ENCODE results near the gene PSPH. TPM values are rescaled to one million over a fixed set of nuclear protein-coding genes. Genes with fewer than 3 reads are reported as not detected.
A peak's percentile ranks its signal among the peaks of the same experiment; 100 is the strongest.
"Not testable (repeated sequence)": the region's sequence is repeated elsewhere in the genome, so short reads cannot be mapped to it uniquely, and the experiment has no call there.

The PSPH gene
- total RNA-seq, 1 experiment from 2014 or later: 38.5 TPM

- Histone ChIP-seq H3K36me3 (peaks cover 7% of the 10 kb centered on the region), H3K4me3 (no peak overlapping the region), H3K27ac (peak overlapping the region; percentile 11; the same call in 1 of the 2 replicates), H3K4me1 (replicated peaks) (peaks cover 23% of the 10 kb centered on the region), H3K9me3 (replicated peaks) (no peaks in the 10 kb centered on the region), H3K27me3 (replicated peaks) (no peaks in the 10 kb centered on the region)
- peak; percentile 53 to 74 for DNase-seq (ENCODE audit: low read depth in 1 of 2, low spot score in 2 of 2)
Measured at GRCh38 chr7:56046721-56047445, 4.4 kb downstream of the PSPH start.

GRCh38 chr7:56045758-56046157 lies 5.5 kb downstream of the PSPH start:
- H3K27me3 ChIP-seq (replicated peaks); H3K36me3 ChIP-seq; H3K9me3 ChIP-seq (replicated peaks); H3K4me3 ChIP-seq; H3K27ac ChIP-seq; DNase-seq (ENCODE audit: low read depth in 1 of 2, low spot score in 2 of 2): not testable (repeated sequence)
- peaks cover 23% of the 10 kb centered on the region for H3K4me1 ChIP-seq (replicated peaks)

GRCh38 chr7:56040730-56041129 lies 10.5 kb downstream of the PSPH start:
- Histone ChIP-seq H3K9me3 (replicated peaks) (no peaks in the 10 kb centered on the region), H3K4me3 (no peak overlapping the region), H3K27me3 (replicated peaks) (no peaks in the 10 kb centered on the region), H3K36me3 (peaks cover 4% of the 10 kb centered on the region; the same call in 1 of the 2 replicates), H3K27ac (no peak overlapping the region), H3K4me1 (replicated peaks) (no peaks in the 10 kb centered on the region)
- DNase-seq (ENCODE audit: low read depth in 1 of 2, low spot score in 2 of 2): no peak

DNA sequence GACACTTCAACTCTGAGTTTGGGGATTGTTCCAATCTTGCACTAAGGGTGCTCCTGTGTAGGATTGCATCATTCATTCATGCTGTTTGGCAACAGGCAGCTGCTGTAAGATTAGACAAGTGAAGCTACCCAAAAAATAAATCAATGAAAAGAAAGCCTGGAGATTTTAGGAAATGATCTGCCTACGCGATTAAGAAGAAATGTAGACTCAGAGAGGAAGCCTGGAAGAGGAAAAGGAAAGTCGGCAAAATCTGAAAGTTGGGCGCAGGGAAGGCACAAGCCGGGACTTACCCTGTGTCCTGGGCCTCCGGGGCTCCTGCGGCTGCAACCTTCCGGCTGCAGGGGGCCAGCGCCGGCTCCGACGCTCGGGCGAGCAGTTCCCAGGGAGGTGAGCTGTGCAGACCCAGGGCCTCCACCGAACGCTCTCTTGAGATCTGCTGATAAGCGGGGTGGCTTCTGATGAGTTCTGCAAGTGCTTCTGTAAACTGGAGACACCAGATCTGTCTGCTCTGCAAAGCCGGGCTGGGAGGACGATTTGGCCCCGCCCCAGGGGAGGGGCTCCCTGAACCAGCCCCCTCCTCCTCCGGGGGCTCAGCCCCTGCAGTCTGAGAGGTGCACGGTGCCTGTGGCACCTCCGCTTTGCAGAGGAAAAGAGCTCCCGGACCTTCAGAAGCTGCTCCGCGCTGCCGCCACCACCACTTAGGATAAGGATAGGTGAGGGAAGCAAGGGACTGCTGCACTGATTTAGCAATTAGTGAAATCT lies 17.4 kb downstream of the PSPH start:
- Histone ChIP-seq H3K4me1 (replicated peaks) (0 out of 2 replicates have a peak, but pooled peaks cover 7% of the 10 kb centered on the region), H3K9me3 (replicated peaks) (no peaks in the 10 kb centered on the region), H3K36me3 (peaks cover 4% of the 10 kb centered on the region; the same call in 1 of the 2 replicates), H3K27me3 (replicated peaks) (no peaks in the 10 kb centered on the region), H3K4me3 (peak overlapping the region; percentile 37), H3K27ac (no peak overlapping the region)
- peak; percentile 47 to 48 for DNase-seq (ENCODE audit: low read depth in 1 of 2, low spot score in 2 of 2)

GRCh38 chr7:56032578-56032977 lies 18.7 kb downstream of the PSPH start:
- not testable (repeated sequence) for H3K9me3 ChIP-seq (replicated peaks); H3K4me1 ChIP-seq (replicated peaks); H3K4me3 ChIP-seq; H3K27me3 ChIP-seq (replicated peaks); DNase-seq (ENCODE audit: low read depth in 1 of 2, low spot score in 2 of 2); H3K27ac ChIP-seq; H3K36me3 ChIP-seq

GRCh38 chr7:56031556-56031955 lies 19.7 kb downstream of the PSPH start:
- H3K9me3 ChIP-seq (replicated peaks); H3K4me1 ChIP-seq (replicated peaks); H3K4me3 ChIP-seq; H3K27ac ChIP-seq; H3K36me3 ChIP-seq; H3K27me3 ChIP-seq (replicated peaks); DNase-seq (ENCODE audit: low read depth in 1 of 2, low spot score in 2 of 2): not testable (repeated sequence)

- Histone ChIP-seq H3K27ac (no peak overlapping the region), H3K9me3 (replicated peaks) (no peaks in the 10 kb centered on the region), H3K27me3 (replicated peaks) (no peaks in the 10 kb centered on the region), H3K4me3 (no peak overlapping the region), H3K36me3 (peaks cover 9% of the 10 kb centered on the region), H3K4me1 (replicated peaks) (0 out of 2 replicates have a peak, but pooled peaks cover 7% of the 10 kb centered on the region)
- no peak for DNase-seq (ENCODE audit: low read depth in 1 of 2, low spot score in 2 of 2)
Measured at GRCh38 chr7:56030340-56030739, 20.9 kb downstream of the PSPH start.

- Histone ChIP-seq H3K27me3 (replicated peaks) (no peaks in the 10 kb centered on the region), H3K4me1 (replicated peaks) (0 out of 2 replicates have a peak, but pooled peaks cover 3% of the 10 kb centered on the region), H3K9me3 (replicated peaks) (no peaks in the 10 kb centered on the region), H3K27ac (no peak overlapping the region), H3K36me3 (peaks cover 9% of the 10 kb centered on the region), H3K4me3 (no peak overlapping the region)
- peak in 1 of 2 experiments; percentile 42 for DNase-seq (ENCODE audit: low read depth in 1 of 2, low spot score in 2 of 2)
Measured at GRCh38 chr7:56028942-56029630, 22.2 kb downstream of the PSPH start.

GRCh38 chr7:56026538-56026937 lies 24.7 kb downstream of the PSPH start:
- H3K27me3 ChIP-seq (replicated peaks): no peaks in the 10 kb centered on the region

DNA sequence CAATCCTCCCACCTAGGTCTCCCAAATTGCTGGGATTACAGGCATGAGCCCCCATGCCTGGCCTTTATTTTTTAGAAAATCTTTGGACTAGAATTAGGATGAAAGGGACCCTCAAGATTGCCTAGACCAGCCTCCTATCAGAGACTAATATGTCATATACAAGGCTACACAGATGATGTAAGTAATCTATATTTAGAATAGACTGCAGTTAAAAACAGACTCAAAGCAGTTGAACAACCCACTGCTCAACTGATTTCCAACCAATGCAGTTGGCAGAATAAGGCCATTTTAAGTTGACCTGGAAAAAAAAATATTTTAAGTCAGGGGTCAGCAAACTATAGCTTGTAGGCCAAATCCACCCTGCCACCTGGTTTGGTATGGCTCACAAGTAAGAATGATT lies 27.7 kb downstream of the PSPH start:
- no peaks in the 10 kb centered on the region for H3K27me3 ChIP-seq (replicated peaks)
- no peak overlapping the region for H3K27ac ChIP-seq

More at GRCh38 chr7:56026538-56026937, 24.7 kb downstream of the PSPH start:
- Histone ChIP-seq H3K4me3 (no peak overlapping the region), H3K4me1 (replicated peaks) (0 out of 2 replicates have a peak, but pooled peaks cover 2% of the 10 kb centered on the region), H3K36me3 (peaks cover 8% of the 10 kb centered on the region), H3K27ac (no peak overlapping the region), H3K9me3 (replicated peaks) (no peaks in the 10 kb centered on the region)
- no peak for DNase-seq (ENCODE audit: low read depth in 1 of 2, low spot score in 2 of 2)

GRCh38 chr7:56019501-56019900 lies 31.7 kb downstream of the PSPH start:
- Histone ChIP-seq H3K9me3 (replicated peaks) (no peaks in the 10 kb centered on the region), H3K4me1 (replicated peaks) (no peaks in the 10 kb centered on the region), H3K36me3 (0 out of 2 replicates have a peak, but pooled peaks cover 2% of the 10 kb centered on the region), H3K4me3 (no peak overlapping the region), H3K27me3 (replicated peaks) (no peaks in the 10 kb centered on the region), H3K27ac (no peak overlapping the region)
- no peak for DNase-seq (ENCODE audit: low read depth in 1 of 2, low spot score in 2 of 2)

More for the DNA sequence above, 27.7 kb downstream of the PSPH start:
- Histone ChIP-seq H3K4me1 (replicated peaks) (no peaks in the 10 kb centered on the region), H3K36me3 (peaks cover 5% of the 10 kb centered on the region; the same call in 1 of the 2 replicates), H3K4me3 (no peak overlapping the region), H3K9me3 (replicated peaks) (no peaks in the 10 kb centered on the region)
- DNase-seq (ENCODE audit: low read depth in 1 of 2, low spot score in 2 of 2): no peak

DNA sequence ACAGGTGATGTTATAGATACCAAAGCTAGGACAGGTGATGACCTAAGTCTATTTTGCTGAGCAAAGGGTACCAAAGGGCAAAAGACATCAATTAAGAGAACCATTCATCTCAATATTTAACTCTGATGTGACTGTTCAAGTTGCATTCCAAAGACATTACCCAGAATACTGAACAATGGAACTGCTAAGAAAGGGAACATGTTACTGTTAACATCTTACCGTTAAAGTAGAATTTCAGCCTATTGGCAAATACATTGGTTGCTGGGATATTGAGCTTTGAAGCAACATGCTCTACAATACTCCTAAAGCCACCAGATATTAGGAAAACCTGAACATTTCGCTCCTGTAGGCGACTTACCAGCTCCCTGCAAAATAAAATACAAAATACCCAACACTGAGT lies 34.2 kb downstream of the PSPH start:
- not testable (repeated sequence) for H3K4me3 ChIP-seq; H3K4me1 ChIP-seq (replicated peaks); H3K27ac ChIP-seq; DNase-seq (ENCODE audit: low read depth in 1 of 2, low spot score in 2 of 2); H3K36me3 ChIP-seq; H3K9me3 ChIP-seq (replicated peaks); H3K27me3 ChIP-seq (replicated peaks)

DNA sequence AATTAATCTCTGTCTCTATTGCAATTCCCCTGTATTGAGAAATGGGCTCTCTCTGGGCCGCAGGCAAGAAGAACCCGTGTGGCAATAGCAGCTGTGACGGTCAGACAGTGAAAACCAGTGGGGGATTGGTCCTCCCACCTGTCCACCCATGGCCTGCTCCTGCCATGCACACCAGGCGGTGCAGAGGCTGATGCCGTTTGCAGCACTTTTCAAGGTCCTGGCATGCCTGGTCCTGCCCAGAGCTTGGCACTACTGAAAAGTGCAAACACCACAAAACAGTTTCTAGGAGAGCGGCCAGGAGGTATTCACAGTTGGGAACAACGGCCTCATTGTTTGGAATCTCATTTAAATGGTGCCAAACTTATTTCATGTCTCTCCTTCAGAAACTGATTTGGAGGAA lies 41.5 kb downstream of the PSPH start:
- Histone ChIP-seq H3K4me1 (replicated peaks) (no peaks in the 10 kb centered on the region), H3K4me3 (no peak overlapping the region), H3K27ac (no peak overlapping the region), H3K9me3 (replicated peaks) (no peaks in the 10 kb centered on the region), H3K36me3 (peaks cover 4% of the 10 kb centered on the region; the same call in 1 of the 2 replicates), H3K27me3 (replicated peaks) (no peaks in the 10 kb centered on the region)
- no peak for DNase-seq (ENCODE audit: low read depth in 1 of 2, low spot score in 2 of 2)

All from SJSA1 (cell line).